HepG2 (cell line): ENCODE measurements around the gene TK2. TPM values are rescaled to one million over a fixed set of nuclear protein-coding genes. Genes with fewer than 3 reads are reported as not detected.

ENCODE experiments used
- E2F2 ChIP-seq: sonication (generic); formaldehyde crosslinking; IDR thresholded peaks from 2 replicates; pipeline ENCODE4 v1.4.0; 2020; ENCODE audit warnings: missing genetic modification reagents, borderline replicate concordance
- NFAT5 ChIP-seq: sonication (generic); formaldehyde crosslinking; IDR thresholded peaks from 2 replicates; pipeline ENCODE4 v1.4.0; 2020; ENCODE audit warnings: missing genetic modification reagents
- NR2F1 ChIP-seq, 2 experiments: fragments of 450-650 bp in 1 of 2; formaldehyde crosslinking in 1 of 2; IDR thresholded peaks; 2 replicates each; pipeline versions ENCODE4 v1.5.0 to v1.6.1; 2016 to 2020; ENCODE audit warnings: mild to moderate bottlenecking in 1 of 2, missing compliant biosample characterization in 1 of 2, missing genetic modification reagents in 1 of 2, moderate library complexity in 1 of 2
- RNF2 ChIP-seq: fragments of 450-650 bp; conservative IDR thresholded peaks from 2 replicates; pipeline ENCODE4 v1.6.1; 2016; ENCODE audit warnings: low read depth
- SIN3A ChIP-seq: IDR thresholded peaks from 2 replicates; pipeline ENCODE4 v1.6.1; 2011; ENCODE audit warnings: low read depth, mild to moderate bottlenecking, control low read depth, low read length, borderline replicate concordance
- TGIF2 ChIP-seq: IDR thresholded peaks from 2 replicates; pipeline ENCODE4 v1.6.1; 2016; ENCODE audit warnings: control low read depth, missing compliant biosample characterization
- U2AF2 ChIP-seq: fragments of 200-400 bp; formaldehyde crosslinking; IDR thresholded peaks from 2 replicates; pipeline ENCODE4 v1.6.1; 2017; ENCODE audit warnings: low read depth, mild to moderate bottlenecking, low read length
- ZBTB33 ChIP-seq: sonication (generic); formaldehyde crosslinking; IDR thresholded peaks from 2 replicates; pipeline ENCODE4 v1.4.0; 2020; ENCODE audit warnings: missing genetic modification reagents
- ZBTB7A ChIP-seq: sonication (generic); formaldehyde crosslinking; IDR thresholded peaks from 2 replicates; pipeline ENCODE4 v1.8.0; 2022; ENCODE audit warnings: mild to moderate bottlenecking, missing genetic modification reagents
- ZKSCAN8 ChIP-seq: IDR thresholded peaks from 2 replicates; pipeline ENCODE4 v1.6.1; 2016; ENCODE audit warnings: borderline replicate concordance, missing genetic modification reagents, missing compliant biosample characterization
- ZNF317 ChIP-seq: sonication (generic); formaldehyde crosslinking; IDR thresholded peaks from 2 replicates; pipeline ENCODE4 v1.5.0; 2020; ENCODE audit warnings: mild to moderate bottlenecking, missing genetic modification reagents
- ZNF383 ChIP-seq: sonication (generic); formaldehyde crosslinking; IDR thresholded peaks from 2 replicates; pipeline ENCODE4 v1.4.0; 2020; ENCODE audit warnings: missing genetic modification reagents, mild to moderate bottlenecking, borderline replicate concordance
- ZNF773 ChIP-seq: sonication (generic); formaldehyde crosslinking; IDR thresholded peaks from 2 replicates; pipeline ENCODE4 v1.4.0; 2020; ENCODE audit warnings: missing genetic modification reagents, borderline replicate concordance
- ZNF816 ChIP-seq: sonication (generic); formaldehyde crosslinking; IDR thresholded peaks from 2 replicates; pipeline ENCODE4 v1.8.0; 2022; ENCODE audit warnings: missing genetic modification reagents, mild to moderate bottlenecking, borderline replicate concordance
- polyA plus RNA-seq, 8 experiments: library from polyadenylated mRNA; depleted of rRNA in 3 of 8; stranded (reverse) in 7 of 8; unstranded in 1 of 8; fragments of >200 nt; fragmentation: Illumina TruSeq in 4 of 8; extraction: Trizol in 4 of 8; gene quantifications; 2 replicates each; pipeline versions ENCODE4 v1.2.1 to v1.2.3, GENCODE V29; 2011 to 2016; ENCODE audit warnings: low read depth in 4 of 8, missing spikeins in 1 of 8, mixed read lengths in 1 of 8; ENCODE audit not compliant: insufficient read depth in 1 of 8
- total RNA-seq, 5 experiments: library from RNA; depleted of rRNA; stranded (reverse); fragments of >200 nt; fragmentation: Illumina TruSeq; extraction: Trizol; gene quantifications; 2 replicates each; pipeline ENCODE4 v1.2.3, GENCODE V29; 2016; ENCODE audit warnings: low read depth in 1 of 5
- TF ChIP-seq, protein P1 (sequence below): sonication (generic); formaldehyde crosslinking; IDR thresholded peaks from 2 replicates; pipeline ENCODE4 v1.5.0; 2020; ENCODE audit warnings: mild to moderate bottlenecking, missing genetic modification reagents, borderline replicate concordance

Gene TK2
- total and polyA plus RNA-seq, 2 of the 13 experiments (the other 11 are each of a cell fraction or from before 2014, with no cell fraction given), result 18.7 to 21.0 TPM

GRCh38 chr16:66512272-66513110 lies 37.4 kb downstream of the TK2 start (continued):
- TF ChIP-seq, protein P1, sequence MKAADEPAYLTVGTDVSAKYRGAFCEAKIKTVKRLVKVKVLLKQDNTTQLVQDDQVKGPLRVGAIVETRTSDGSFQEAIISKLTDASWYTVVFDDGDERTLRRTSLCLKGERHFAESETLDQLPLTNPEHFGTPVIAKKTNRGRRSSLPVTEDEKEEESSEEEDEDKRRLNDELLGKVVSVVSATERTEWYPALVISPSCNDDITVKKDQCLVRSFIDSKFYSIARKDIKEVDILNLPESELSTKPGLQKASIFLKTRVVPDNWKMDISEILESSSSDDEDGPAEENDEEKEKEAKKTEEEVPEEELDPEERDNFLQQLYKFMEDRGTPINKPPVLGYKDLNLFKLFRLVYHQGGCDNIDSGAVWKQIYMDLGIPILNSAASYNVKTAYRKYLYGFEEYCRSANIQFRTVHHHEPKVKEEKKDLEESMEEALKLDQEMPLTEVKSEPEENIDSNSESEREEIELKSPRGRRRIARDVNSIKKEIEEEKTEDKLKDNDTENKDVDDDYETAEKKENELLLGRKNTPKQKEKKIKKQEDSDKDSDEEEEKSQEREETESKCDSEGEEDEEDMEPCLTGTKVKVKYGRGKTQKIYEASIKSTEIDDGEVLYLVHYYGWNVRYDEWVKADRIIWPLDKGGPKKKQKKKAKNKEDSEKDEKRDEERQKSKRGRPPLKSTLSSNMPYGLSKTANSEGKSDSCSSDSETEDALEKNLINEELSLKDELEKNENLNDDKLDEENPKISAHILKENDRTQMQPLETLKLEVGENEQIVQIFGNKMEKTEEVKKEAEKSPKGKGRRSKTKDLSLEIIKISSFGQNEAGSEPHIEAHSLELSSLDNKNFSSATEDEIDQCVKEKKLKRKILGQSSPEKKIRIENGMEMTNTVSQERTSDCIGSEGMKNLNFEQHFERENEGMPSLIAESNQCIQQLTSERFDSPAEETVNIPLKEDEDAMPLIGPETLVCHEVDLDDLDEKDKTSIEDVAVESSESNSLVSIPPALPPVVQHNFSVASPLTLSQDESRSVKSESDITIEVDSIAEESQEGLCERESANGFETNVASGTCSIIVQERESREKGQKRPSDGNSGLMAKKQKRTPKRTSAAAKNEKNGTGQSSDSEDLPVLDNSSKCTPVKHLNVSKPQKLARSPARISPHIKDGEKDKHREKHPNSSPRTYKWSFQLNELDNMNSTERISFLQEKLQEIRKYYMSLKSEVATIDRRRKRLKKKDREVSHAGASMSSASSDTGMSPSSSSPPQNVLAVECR (CRISPR knock-in tag), result peak; percentile 47; the same call in 1 of the 2 replicates
- no peak for TF ChIP-seq ZKSCAN8
- no peak for TF ChIP-seq E2F2 (CRISPR knock-in tag)
- TF ChIP-seq NR2F1 (CRISPR knock-in tag; IDR thresholded peaks at IDR 0.05), result 0 out of 4 replicates have a peak, but pooled peaks of 1 of the 2 experiments have one; percentile 30
- no peak for TF ChIP-seq SIN3A
- TF ChIP-seq ZBTB7A, result no peak
- no peak for TF ChIP-seq ZNF383 (CRISPR knock-in tag)
- TF ChIP-seq RNF2, result no peak
- no peak for TF ChIP-seq ZNF773 (CRISPR knock-in tag)
- TF ChIP-seq U2AF2, result no peak
- TF ChIP-seq TGIF2, result no peak
- TF ChIP-seq NFAT5 (CRISPR knock-in tag), result no peak
- peak; percentile 47; the same call in 1 of the 2 replicates for TF ChIP-seq ZBTB33 (CRISPR knock-in tag)
- TF ChIP-seq ZNF816 (CRISPR knock-in tag), result no peak
- 0 out of 2 replicates have a peak, but pooled peaks have one; percentile 55 for TF ChIP-seq ZNF317
